GM12878 (cell line): ENCODE measurements around the gene FCRLB.

Experiments used
- BCL11A ChIP-seq: IDR thresholded peaks from 2 replicates; pipeline ENCODE4 v1.6.1; 2011; ENCODE audit warnings: low read depth, low read length
- PML ChIP-seq: IDR thresholded peaks from 2 replicates; pipeline ENCODE4 v1.6.1; 2012; ENCODE audit warnings: low read length, inconsistent platforms
- TF ChIP-seq, protein P1 (sequence below): IDR thresholded peaks from 2 replicates; pipeline ENCODE4 v1.6.1; 2012; ENCODE audit warnings: low read depth, low read length, improper control_type of control experiment

DNA sequence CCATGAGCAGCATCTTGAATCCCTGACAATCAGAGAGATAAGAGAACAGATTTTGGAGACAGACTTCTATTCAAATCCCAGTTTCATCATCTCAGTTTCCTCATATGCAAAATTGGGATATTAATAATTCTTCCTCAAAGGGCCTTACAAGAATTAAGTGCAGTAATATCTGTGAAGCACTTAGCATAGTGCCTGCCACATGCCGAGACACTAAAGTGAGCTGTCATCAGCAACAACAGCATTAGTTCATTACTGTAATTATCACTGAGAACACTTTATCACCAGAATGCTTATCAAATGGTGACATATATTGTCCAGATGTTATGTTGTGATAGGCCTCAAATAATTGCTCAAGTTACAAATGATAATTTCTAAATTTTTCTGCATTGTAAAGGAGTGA, 922 bp upstream of the FCRLB start:
- TF ChIP-seq, protein P1, sequence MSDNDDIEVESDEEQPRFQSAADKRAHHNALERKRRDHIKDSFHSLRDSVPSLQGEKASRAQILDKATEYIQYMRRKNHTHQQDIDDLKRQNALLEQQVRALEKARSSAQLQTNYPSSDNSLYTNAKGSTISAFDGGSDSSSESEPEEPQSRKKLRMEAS = no peak
- TF ChIP-seq PML = no peak
- TF ChIP-seq BCL11A = no peak
